Adipocyte (in vitro differentiated cells): ENCODE measurements around the gene AHCYL2.

Experiments
- DNase-seq: peaks from one replicate; pipeline ENCODE4 v3.0.0-alpha.2; 2015; ENCODE audit warnings: low read depth
- H3K27me3 ChIP-seq: replicated peaks from 2 replicates; pipeline ENCODE4 v1.7.0; 2013; ENCODE audit warnings: mild to moderate bottlenecking, low read length, moderate library complexity; ENCODE audit not compliant: control insufficient read depth, insufficient read depth
- H3K36me3 ChIP-seq: 2 replicates; pipeline ENCODE4 v1.7.0; 2013; ENCODE audit warnings: low read length, mild to moderate bottlenecking, moderate library complexity; ENCODE audit not compliant: control insufficient read depth, insufficient read depth, severe bottlenecking
- H3K4me1 ChIP-seq: 2 replicates; pipeline ENCODE4 v1.7.0; 2013; ENCODE audit warnings: mild to moderate bottlenecking, low read length, moderate library complexity; ENCODE audit not compliant: control insufficient read depth, insufficient read depth
- H3K4me3 ChIP-seq: 2 replicates; pipeline ENCODE4 v1.7.0; 2013; ENCODE audit warnings: mild to moderate bottlenecking, low read length, moderate library complexity
- H3K9ac ChIP-seq: 2 replicates; pipeline ENCODE4 v1.7.0; 2013; ENCODE audit warnings: mild to moderate bottlenecking, low read length, moderate library complexity
- H3K9me3 ChIP-seq: 2 replicates; pipeline ENCODE4 v1.7.0; 2013; ENCODE audit warnings: mild to moderate bottlenecking, low read length, moderate library complexity; ENCODE audit not compliant: control insufficient read depth

Gene AHCYL2

DNA sequence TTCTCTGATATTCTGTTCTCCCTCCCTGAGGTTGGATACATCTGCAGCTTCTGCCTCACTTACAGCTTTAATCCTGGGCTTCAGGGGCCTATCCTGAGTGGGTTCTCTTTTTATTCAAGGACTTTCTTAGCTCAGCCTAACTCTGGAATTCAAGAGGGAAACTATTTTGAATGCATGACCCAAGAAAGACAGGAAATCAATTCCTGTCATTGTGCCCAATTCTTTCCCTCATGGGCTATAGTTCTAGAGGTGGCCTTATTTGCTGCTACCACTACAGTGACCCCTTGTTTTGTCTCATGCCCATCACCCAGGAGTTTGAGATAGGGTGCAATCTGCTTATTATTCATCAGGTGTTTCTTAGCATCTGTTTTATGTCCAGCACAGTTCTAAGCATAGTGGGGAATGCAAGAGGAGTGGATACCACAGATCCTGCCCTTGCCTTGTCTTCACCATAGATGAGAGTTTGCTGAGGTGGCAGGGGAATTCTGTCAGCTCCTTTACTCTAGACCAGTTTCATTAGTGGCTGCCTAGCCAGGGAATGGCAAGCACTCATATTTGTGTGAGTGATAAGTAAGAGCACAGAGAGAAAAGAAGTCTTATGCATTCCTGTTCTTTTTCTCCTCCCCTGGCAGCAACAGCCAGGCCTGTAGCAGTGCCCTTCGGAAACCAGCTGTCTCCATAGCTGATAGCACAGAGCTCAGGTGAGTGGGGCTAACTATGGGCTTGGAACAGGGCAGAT is 228.8 kb downstream of the AHCYL2 start:
- no peak overlapping the region for H3K4me3 ChIP-seq
- peaks cover 10% of the 10 kb centered on the region for H3K9me3 ChIP-seq
- no peak overlapping the region for H3K9ac ChIP-seq
- DNase-seq, result no peak
- H3K27me3 ChIP-seq, result no peaks in the 10 kb centered on the region
- H3K4me1 ChIP-seq, result no peaks in the 10 kb centered on the region
- H3K36me3 ChIP-seq, result no peaks in the 10 kb centered on the region

DNA sequence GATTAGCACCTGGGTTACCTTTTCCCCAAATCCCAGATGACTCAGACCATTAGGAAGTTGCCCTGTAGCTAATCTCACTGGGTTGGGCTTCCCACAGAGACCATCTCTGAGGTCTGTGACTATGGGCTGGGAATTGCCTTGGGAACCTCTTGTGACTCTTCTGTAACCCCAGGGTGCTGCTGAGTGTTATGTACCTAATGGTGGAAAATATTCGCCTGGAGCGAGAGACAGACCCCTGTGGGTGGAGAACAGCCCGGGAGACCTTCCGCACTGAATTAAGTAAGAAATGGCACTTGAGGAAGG is 229.4 kb downstream of the AHCYL2 start:
- Histone ChIP-seq H3K36me3 (no peaks in the 10 kb centered on the region), H3K27me3 (no peaks in the 10 kb centered on the region)

DNA sequence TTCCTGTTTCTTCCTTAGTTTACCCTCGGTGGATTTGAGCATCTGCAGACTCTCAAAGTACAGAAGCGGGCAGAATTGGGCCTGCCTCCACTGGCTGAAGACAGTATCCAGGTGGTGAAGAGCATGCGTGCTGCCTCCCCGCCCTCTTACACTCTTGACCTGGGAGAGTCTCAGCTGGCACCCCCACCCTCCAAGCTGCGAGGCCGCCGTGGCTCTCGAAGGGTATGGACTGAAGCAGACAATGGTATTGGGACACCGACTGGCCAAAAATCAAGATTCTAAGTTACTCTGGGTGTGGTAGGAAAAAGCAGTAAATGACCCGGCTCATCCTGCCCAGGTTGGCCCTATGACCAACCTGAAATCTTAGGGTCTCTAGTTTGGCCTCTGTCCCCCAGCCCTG is 231.6 kb downstream of the AHCYL2 start:
- Histone ChIP-seq H3K9me3 (no peaks in the 10 kb centered on the region), H3K36me3 (no peaks in the 10 kb centered on the region), H3K4me3 (no peak overlapping the region), H3K4me1 (no peaks in the 10 kb centered on the region), H3K9ac (no peak overlapping the region), H3K27me3 (no peaks in the 10 kb centered on the region)
- DNase-seq, result no peak

More for the DNA sequence above, 229.4 kb downstream of the AHCYL2 start:
- Histone ChIP-seq H3K4me1 (no peaks in the 10 kb centered on the region), H3K9ac (no peak overlapping the region), H3K9me3 (peaks cover 5% of the 10 kb centered on the region), H3K4me3 (no peak overlapping the region)
- DNase-seq, result no peak

DNA sequence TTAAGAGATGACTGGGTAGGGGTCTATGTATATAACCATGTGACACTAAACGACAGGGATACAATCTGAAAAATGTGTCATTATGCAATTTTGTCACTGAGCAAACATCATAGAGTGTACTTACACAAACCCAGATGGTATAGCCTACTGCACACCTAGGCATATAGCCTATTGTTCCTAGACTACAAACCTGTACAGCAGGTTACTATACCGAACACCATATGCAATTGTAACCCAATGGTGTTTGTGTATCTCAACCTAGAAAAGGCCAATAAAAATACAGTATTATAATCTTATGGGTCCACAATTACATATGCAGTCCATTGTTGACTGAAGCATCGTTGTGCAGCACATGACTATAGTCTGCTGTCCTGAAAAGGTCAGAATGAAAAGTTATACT is 232.3 kb downstream of the AHCYL2 start:
- no peaks in the 10 kb centered on the region for H3K4me1 ChIP-seq
- no peak overlapping the region for H3K4me3 ChIP-seq
- no peaks in the 10 kb centered on the region for H3K36me3 ChIP-seq
- H3K9me3 ChIP-seq, result no peaks in the 10 kb centered on the region
- no peak for DNase-seq
- H3K27me3 ChIP-seq, result no peaks in the 10 kb centered on the region
- no peak overlapping the region for H3K9ac ChIP-seq

- no peak for DNase-seq
- H3K27me3 ChIP-seq, result no peaks in the 10 kb centered on the region
- H3K4me1 ChIP-seq, result no peaks in the 10 kb centered on the region
- H3K9me3 ChIP-seq, result no peaks in the 10 kb centered on the region
- H3K4me3 ChIP-seq, result no peak overlapping the region
- H3K36me3 ChIP-seq, result no peaks in the 10 kb centered on the region
- no peak overlapping the region for H3K9ac ChIP-seq
Measured at GRCh38 chr7:129458171-129458570, 233.3 kb downstream of the AHCYL2 start.

DNA sequence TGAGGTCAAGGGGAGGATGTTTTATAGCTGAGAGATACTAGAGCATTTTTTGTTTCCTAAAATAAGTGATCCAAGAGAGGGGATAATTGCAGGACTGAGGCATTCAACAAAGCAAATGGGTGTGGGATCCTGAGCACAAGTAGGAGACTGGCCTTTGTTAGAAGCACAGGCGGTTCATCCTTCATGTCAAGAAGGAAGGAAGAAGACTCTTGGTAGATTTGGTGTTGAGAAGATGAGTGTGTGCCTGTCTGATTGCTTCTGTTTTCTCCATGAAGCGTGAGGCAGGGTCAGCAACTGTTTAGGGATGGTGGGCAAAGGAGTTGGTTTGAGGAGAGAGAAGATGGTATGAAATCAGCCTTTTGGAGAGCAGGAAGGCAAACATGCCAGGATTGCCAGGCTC is 237.0 kb downstream of the AHCYL2 start:
- no peak for DNase-seq
- H3K36me3 ChIP-seq, result no peaks in the 10 kb centered on the region

DNA sequence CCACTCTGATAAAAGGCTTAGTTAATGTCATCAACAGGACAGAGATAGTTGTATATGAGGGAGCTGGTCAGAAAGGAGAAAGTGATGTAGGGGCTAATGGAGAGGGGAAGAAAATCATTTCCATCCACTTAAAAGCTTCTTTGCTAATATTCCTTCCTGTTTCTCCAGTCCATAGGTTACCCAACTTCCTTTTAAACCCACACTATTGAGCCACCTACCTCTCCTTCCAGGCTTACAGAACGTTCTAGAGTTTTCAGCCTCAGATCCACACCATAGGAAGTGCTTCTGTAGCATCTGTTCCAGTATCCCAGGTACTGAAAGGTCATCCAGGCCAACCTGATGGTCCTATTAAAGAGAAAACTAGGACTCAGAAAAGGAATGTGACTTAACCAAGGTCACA is 237.6 kb downstream of the AHCYL2 start:
- Histone ChIP-seq H3K9me3 (no peaks in the 10 kb centered on the region), H3K4me1 (peaks cover 6% of the 10 kb centered on the region)
- no peak for DNase-seq

More for the DNA sequence above, 237.0 kb downstream of the AHCYL2 start:
- Histone ChIP-seq H3K4me1 (peaks cover 1% of the 10 kb centered on the region), H3K9ac (no peak overlapping the region), H3K9me3 (no peaks in the 10 kb centered on the region), H3K27me3 (no peaks in the 10 kb centered on the region), H3K4me3 (no peak overlapping the region)

DNA sequence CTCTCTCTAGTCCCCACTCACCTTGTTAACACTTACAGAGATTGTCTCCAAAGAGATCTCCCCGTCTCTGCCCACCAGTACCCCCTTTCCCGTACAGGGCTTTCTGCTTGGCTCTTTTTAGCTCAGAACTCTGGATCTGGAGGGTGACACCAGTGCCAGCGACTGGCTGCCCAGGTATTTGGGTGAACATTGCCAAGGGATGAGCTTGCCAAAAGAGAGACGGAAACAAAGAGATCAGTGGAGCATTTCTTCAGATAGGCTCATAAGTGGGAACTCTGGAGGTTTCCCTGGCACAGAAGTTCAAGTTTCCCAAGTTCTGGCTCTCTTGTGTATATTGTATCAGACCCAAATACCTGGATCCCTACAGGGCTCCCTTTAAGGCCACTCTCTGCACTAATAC is 239.4 kb downstream of the AHCYL2 start:
- no peak for DNase-seq
- no peaks in the 10 kb centered on the region for H3K36me3 ChIP-seq
- peaks cover 16% of the 10 kb centered on the region for H3K4me1 ChIP-seq

More for the DNA sequence above, 237.6 kb downstream of the AHCYL2 start:
- Histone ChIP-seq H3K4me3 (no peak overlapping the region), H3K36me3 (no peaks in the 10 kb centered on the region), H3K27me3 (no peaks in the 10 kb centered on the region), H3K9ac (no peak overlapping the region)

GRCh38 chr7:129465080-129465479 is 240.2 kb downstream of the AHCYL2 start:
- Histone ChIP-seq H3K36me3 (no peaks in the 10 kb centered on the region), H3K9me3 (no peaks in the 10 kb centered on the region), H3K4me1 (peaks cover 16% of the 10 kb centered on the region), H3K4me3 (no peak overlapping the region), H3K27me3 (no peaks in the 10 kb centered on the region), H3K9ac (no peak overlapping the region)
- no peak for DNase-seq

More for the DNA sequence above, 239.4 kb downstream of the AHCYL2 start:
- Histone ChIP-seq H3K27me3 (no peaks in the 10 kb centered on the region), H3K4me3 (no peak overlapping the region), H3K9me3 (no peaks in the 10 kb centered on the region), H3K9ac (no peak overlapping the region)

GRCh38 chr7:129466796-129467195 is 242.0 kb downstream of the AHCYL2 start:
- Histone ChIP-seq H3K9ac (no peak overlapping the region), H3K36me3 (no peaks in the 10 kb centered on the region), H3K9me3 (no peaks in the 10 kb centered on the region), H3K4me1 (peaks cover 16% of the 10 kb centered on the region), H3K27me3 (no peaks in the 10 kb centered on the region), H3K4me3 (no peak overlapping the region)
- DNase-seq, result no peak

GRCh38 chr7:129468087-129468486 is 243.3 kb downstream of the AHCYL2 start:
- Histone ChIP-seq H3K9me3 (no peaks in the 10 kb centered on the region), H3K27me3 (no peaks in the 10 kb centered on the region), H3K9ac (no peak overlapping the region), H3K36me3 (no peaks in the 10 kb centered on the region), H3K4me1 (peaks cover 16% of the 10 kb centered on the region), H3K4me3 (no peak overlapping the region)
- DNase-seq, result peak; percentile 69

- H3K36me3 ChIP-seq, result no peaks in the 10 kb centered on the region
Measured at GRCh38 chr7:129468547-129468946, 243.7 kb downstream of the AHCYL2 start.

More at GRCh38 chr7:129468547-129468946, 243.7 kb downstream of the AHCYL2 start:
- DNase-seq, result no peak
- Histone ChIP-seq H3K9ac (no peak overlapping the region), H3K4me1 (peaks cover 16% of the 10 kb centered on the region), H3K4me3 (no peak overlapping the region), H3K9me3 (no peaks in the 10 kb centered on the region), H3K27me3 (no peaks in the 10 kb centered on the region)
